WI38 (cell line): ENCODE data around the gene STK24.

ENCODE experiments used
- H3K4me3 ChIP-seq: 2 replicates; pipeline ENCODE4 v1.5.1; 2011; ENCODE audit warnings: low read depth, mild to moderate bottlenecking, control low read depth, low read length
- CTCF ChIP-seq: IDR thresholded peaks from 2 replicates; pipeline ENCODE4 v1.5.1; 2012; ENCODE audit warnings: low read depth, mild to moderate bottlenecking, control low read depth, low read length

STK24 gene

GRCh38 chr13:98457053-98457452, 119.9 kb downstream of the STK24 start:
- TF ChIP-seq CTCF, result no peak
- H3K4me3 ChIP-seq, result no peak overlapping the region

- no peak for TF ChIP-seq CTCF
Measured at GRCh38 chr13:98456413-98456845, 120.5 kb downstream of the STK24 start.

GRCh38 chr13:98454389-98454881, 122.5 kb downstream of the STK24 start:
- TF ChIP-seq CTCF, result no peak
- no peak overlapping the region for H3K4me3 ChIP-seq

More at GRCh38 chr13:98456413-98456845, 120.5 kb downstream of the STK24 start:
- no peak overlapping the region for H3K4me3 ChIP-seq

- no peak overlapping the region for H3K4me3 ChIP-seq
Measured at GRCh38 chr13:98452851-98453843, 123.8 kb downstream of the STK24 start.

GRCh38 chr13:98451676-98452470, 125.0 kb downstream of the STK24 start:
- TF ChIP-seq CTCF, result no peak
- H3K4me3 ChIP-seq, result no peak overlapping the region

More at GRCh38 chr13:98452851-98453843, 123.8 kb downstream of the STK24 start:
- no peak for TF ChIP-seq CTCF

GRCh38 chr13:98450539-98451111, 126.3 kb downstream of the STK24 start:
- H3K4me3 ChIP-seq, result no peak overlapping the region
- TF ChIP-seq CTCF, result no peak
